Fibroblast of peridontal ligament (primary cell): ENCODE measurements around the gene DDT.
A peak's percentile ranks its signal among the peaks of the same experiment; 100 is the strongest.
"Not testable (repeated sequence)": the region's sequence is repeated elsewhere in the genome, so short reads cannot be mapped to it uniquely, and the experiment has no call there.

Experiments used
- DNase-seq: peaks from one replicate; pipeline ENCODE4 v3.0.0-alpha.2; 2010; ENCODE audit errors: extremely low read depth

Gene DDT

DNA sequence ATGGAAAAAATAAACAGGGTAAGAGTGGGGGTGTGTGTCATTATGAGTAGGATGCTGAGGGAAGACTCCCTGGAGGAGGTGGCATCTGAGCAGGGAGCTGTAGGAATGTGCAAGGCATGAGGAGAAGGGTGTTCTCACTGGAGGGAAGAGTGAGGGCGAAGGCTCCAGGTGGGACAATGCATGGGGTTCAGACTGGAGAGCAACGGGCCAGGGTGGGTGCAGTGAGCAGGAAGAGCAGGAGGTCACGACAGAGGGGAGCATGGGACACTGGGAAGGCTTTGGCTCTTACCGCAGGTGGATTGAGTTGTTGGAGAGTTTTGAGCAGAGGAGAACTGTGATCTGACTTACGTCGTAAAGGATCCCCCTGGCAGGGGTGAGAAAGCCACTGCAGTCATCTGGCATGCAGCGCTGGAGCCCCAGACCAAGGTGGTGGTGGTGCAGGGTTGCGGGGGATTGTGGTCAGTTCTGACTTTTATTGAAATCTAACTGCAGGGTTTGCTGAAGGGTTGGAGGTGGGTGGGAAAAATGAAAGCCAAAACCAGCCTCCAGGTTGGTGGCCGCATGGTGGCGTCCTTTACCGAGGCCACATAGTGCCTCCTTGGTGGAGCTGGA, 21.3 kb downstream of the DDT start:
- not testable (repeated sequence) for DNase-seq

DNA sequence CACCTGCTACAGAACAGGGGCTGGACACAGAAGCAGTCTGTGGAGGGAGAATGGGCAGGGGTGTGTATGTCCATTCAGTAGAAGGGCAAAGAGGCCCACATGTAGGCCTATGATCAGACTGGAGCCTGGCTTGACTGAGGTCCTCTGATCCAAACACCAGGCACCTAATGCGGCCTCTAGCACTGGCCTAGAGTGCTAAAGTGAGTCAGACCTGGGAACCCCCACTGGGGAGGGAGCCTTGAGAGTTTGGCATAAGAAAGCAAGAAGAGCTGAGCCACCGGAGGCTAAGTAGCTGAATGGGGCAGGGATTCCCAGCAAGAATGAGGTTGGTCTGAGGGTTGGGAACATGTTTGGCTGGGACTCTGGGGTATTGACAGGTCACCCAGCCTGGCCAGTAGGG, 22.9 kb downstream of the DDT start:
- DNase-seq: peak; percentile 8

DNA sequence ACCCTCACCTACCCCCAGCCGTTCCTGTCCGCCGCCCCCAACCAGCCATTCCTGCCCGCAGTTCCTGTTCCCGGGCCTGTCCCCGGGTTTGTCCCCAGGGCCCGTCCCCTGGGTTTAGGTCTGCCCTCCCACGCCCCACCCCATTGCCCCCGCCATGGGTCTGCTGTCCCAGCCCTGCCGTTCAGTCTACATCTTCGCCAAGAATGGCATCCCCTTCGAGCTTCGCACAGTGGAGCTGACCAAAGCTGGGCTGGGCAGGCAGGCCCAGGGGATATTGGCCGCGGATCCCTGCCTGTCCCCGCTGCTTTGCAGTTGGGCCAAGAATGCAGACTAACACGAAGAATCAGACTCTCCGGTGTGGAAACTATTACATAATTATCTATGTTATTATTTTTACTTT, 24.5 kb downstream of the DDT start:
- DNase-seq: not testable (repeated sequence)

DNA sequence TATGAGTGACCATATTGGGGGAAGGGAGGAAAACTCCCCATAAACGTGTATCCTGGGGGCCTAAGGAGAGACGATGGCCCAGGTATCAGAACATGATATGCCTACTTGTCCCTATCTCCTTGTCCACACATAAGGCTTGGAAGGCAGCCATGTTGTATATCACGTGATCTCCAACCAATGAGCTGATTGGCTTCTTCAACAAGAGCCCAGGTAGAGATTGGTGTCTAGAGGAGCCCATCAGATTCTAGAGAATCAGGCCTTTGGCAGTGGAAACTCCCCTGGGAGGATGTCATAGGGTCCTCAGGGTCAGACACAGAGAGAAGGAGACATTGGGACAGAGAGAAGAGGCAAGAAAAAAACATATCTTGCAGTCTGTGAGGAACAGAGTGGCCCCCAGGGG, 26.9 kb downstream of the DDT start:
- not testable (repeated sequence) for DNase-seq

DNA sequence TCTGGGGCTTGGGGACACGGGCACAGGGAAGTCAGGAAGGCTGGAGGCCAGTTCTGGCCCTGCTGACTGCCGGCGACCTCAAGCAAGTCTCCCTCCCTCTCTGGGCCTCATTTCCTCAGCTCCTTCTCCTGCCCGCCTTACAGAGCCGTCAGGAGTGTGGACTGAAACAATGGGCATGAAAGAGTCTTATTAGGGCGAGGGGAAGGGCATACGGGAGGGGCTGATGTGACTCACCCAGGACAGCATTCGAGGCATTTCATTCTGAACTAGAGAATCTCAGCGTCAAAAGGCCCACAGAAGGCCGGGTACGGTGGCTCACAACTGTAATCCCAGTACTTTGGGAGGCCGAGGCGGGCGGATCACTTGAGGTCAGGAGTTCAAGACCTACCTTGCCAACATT, 34.1 kb downstream of the DDT start:
- not testable (repeated sequence) for DNase-seq

DNA sequence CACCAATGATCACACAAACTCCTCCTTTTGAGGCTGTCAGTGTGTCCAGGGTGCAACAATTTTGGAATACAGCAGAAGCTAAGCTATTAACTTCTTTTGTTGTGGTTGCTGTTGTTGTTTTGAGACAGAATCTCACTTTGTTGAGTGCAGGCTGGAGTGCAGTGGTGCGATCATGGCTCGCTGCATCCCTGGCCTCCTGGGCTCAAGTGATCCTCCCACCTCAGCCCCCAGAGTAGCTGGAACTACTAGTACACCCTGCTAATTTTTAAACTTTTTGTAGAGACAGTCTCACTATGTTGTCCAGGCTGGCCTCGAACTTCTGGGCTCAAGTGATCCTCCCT, 35.3 kb downstream of the DDT start:
- DNase-seq: no peak

DNA sequence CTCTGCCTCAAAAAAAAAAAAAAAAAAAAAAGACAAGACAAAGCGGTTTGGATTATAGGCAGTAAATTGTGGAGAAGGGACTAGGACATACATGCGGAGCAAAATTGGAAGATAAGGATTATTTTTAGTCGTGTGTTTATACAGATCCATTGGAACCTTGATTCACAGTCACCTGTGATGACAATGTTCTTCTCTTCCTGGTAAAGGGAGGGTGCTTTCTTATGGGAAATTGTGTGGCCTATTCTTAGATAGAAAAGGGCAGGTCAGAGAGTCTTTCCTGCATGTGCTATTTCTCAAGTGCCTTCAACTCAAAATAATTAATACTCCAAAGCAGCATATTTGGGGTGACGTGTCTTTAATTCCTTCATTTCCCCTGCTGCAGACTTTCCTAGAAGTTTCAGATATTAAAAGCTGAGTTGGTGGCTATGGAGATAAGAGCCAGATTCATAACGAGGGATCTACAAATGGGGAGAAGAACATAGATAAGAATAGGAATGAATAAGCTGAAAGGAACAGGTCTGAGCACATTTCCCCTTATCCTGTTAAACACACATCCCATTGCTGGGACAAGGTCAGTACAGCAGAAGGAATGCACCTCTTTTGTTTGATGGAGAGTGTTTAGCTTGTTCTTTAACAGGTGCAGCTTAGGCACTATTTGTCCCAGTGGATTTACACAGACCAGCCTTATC, 35.8 kb downstream of the DDT start:
- DNase-seq: no peak

DNA sequence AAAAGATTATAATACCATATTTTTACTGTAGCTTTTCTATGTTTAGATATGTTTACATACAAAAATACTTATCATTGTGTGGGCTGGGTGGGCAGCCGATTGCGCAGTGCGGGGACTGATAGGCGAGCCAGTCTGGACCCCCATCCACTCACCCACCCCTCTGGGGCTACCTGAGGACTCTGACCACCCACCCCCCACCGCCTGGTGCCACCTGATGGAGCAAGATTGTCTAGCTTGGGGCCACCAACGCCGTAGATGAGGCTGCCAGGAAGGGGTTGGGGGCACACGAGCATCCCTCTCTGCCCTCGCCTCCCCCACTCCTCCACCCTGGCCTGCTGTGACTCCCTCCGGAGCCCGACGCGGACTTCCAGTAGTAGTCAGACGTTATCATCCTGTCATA, 47.7 kb downstream of the DDT start:
- no peak for DNase-seq

DNA sequence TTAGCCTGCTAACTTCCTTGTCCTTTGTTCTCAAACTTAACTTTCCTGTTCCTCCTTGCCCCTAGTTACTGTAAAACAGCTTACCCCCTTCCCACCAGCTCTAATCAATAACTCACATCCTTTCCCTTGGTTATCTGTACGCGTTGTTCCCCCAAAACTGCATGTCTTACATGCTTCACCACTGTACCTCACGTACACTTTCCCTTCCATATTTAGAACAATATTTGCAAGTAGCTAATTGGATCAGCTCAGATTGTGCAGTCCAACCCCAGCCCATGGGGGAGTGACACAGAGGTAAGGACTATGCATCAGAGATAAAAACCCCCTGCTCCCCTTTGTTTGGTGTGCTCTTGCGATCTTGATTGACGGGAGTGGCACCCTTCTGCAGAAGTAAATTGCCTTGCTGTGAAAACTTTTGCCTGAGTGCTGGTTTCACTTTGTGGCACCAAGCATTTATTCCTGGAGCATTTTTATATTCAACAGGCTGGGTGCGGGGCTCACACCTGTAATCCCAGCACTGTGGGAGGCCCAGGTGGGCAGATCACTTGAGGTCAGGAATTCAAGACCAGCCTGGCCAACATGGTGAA, 49.1 kb downstream of the DDT start:
- no peak for DNase-seq

DNA sequence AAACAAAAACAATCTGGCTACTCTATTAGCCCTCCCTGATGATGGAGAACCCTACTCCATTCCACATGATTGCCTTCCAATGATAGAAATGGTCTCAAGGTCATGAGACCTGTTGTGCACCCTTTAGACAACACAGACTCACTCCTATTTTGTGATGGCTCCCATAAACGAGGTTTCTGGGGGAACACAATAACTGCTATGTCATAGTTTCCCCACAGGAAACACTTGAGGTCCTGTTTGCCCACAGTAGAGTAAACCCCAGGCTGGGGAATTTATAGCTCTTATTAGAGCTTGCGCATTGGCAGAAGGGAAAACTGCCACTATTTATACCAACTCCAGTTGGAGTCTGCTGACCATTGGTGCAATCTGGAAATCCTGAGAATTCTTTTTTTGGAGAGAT, 51.3 kb downstream of the DDT start:
- DNase-seq: no peak

DNA sequence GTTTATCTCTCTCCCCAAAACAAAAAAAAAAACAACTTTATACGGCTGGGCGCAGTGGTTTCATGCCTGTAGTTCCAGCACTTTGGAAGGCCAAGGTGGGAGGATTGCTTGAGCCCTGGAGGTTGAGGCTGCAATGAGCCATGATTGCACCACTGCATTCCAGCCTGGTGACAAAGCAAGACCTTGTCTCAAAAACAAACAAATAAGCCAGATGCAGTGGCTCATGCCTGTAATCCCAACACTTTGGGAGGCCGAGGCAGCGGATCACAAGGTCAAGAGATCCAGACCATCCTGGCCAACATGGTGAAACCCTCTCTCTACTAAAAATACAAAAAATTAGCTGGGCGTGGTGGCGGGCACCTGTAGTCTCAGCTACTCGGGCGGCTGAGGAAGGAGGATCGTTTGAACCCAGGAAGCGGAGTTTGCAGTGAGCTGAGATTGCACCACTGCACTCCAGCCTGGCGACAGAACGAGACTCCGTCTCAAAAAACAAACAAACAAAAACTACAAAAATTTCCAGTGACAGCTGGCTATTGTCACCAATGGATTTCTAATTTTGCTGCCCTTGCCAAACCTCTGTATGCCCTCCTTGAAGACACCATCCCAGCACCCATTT, 52.5 kb downstream of the DDT start:
- DNase-seq: not testable (repeated sequence)
